ENCODE results near the gene SMIM32. TPM values are rescaled to one million over a fixed set of nuclear protein-coding genes. Genes with fewer than 3 reads are reported as not detected.
A peak's percentile ranks its signal among the peaks of the same experiment; 100 is the strongest.

Gene SMIM32
- total and polyA plus RNA-seq, 9 of the 15 experiments (the other 6 are each of a cell fraction or from before 2014, with no cell fraction given): not detected

DNA sequence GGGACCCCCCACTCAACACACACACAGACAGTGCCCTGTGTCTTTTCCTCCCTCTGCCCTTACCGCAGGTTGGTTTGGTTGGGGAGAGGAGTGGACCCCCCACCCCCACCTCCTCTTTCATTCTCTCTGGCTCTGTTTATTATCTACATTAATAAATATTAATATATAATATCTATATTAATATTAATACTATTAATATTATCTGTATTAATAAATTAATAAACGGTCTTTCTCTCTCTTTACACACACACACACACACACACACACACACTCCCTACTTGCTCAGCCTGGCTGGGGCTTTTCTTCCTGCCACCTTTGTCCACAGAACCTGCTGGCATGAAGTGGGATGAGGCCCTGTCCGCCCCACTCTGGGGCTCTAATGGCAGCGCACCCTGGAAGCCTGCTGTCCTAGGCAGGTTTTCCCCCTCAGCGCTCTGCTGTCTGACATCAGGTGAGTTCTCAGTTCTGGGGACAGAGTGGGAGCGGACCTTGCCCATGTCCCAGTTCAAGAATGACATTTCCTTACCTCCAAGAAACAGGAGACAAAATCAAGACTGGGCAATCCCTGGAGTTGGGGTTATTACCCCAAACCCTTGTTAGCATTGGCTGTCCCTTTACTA lies 10.5 kb upstream of the SMIM32 start:
- Histone ChIP-seq H3K9me3 (replicated peaks; ENCODE audit: control insufficient read depth, insufficient read depth, low read depth, low read length) (no peaks in the 10 kb centered on the region), H3K4me1 (replicated peaks in 1 of 2; ENCODE audit: control insufficient read depth in 2 of 2, insufficient read depth in 2 of 2, low read length in 2 of 2) (no peaks in the 10 kb centered on the region; a peak in 1 of 5 replicates), H3K4me2 (ENCODE audit: insufficient read depth, low read length) (no peak overlapping the region), H2AFZ (ENCODE audit: low read depth, low read length) (no peak overlapping the region), H3K36me3 (ENCODE audit: control insufficient read depth, insufficient read depth, low read length) (no peaks in the 10 kb centered on the region), H3K4me3 (no peak overlapping the region), H4K20me1 (replicated peaks; ENCODE audit: control insufficient read depth, insufficient read depth, low read length) (peaks cover 6% of the 10 kb centered on the region; the same call in 1 of the 2 replicates), H3K27ac (ENCODE audit: extremely low read depth, low read depth, low read length) (no peak overlapping the region), H3K79me2 (ENCODE audit: control insufficient read depth, insufficient read depth, low read length) (no peaks in the 10 kb centered on the region), H3K9ac (ENCODE audit: insufficient read depth in 1 of 2, low read depth in 2 of 2, low read length in 2 of 2) (no peak overlapping the region), H3K9me1 (ENCODE audit: control insufficient read depth, insufficient read depth, low read length) (no peaks in the 10 kb centered on the region), H3K27me3 (ENCODE audit: control insufficient read depth in 2 of 2, insufficient read depth in 2 of 2, low read length in 2 of 2) (peaks cover 2 to 57% of the 10 kb centered on the region in 2 experiments; a peak in 4 of 5 replicates)
- in situ Hi-C loops (cut with MboI) (loop anchor here (10.0 kb wide), 1 partner anchor 249 kb away; the partner anchor contains the start of gene LECT2), intact Hi-C loops (cut with micrococcal nuclease) (no loop called here)
- ATAC-seq (no peak), FAIRE-seq (no peak), DNase-seq (ENCODE audit: extremely low read depth in 1 of 4, low spot score in 3 of 4) (no peak)
- ChIA-PET CTCF (ENCODE audit: low intra/inter-chr PET ratio) (no interaction called here), POLR2A (interaction anchor here (0.7 to 1.1 kb wide), 2 partner anchors 10 to 76 kb away, joined by 3 read pairs; no protein-coding TSS in a partner anchor)
- no TSS peak for BruUV-seq (replicated peaks)
- TF ChIP-seq DACH1 (IDR thresholded peaks at IDR 0.05; ENCODE audit: partially characterized antibody) (peak; percentile 53), PHF20 (IDR thresholded peaks at IDR 0.05; ENCODE audit: partially characterized antibody) (no peak)
- 5% methylated on average over 4 of the region's 6 CpGs for WGBS (ENCODE audit: insufficient coverage, low coverage, missing lambda C conversion rate)

DNA sequence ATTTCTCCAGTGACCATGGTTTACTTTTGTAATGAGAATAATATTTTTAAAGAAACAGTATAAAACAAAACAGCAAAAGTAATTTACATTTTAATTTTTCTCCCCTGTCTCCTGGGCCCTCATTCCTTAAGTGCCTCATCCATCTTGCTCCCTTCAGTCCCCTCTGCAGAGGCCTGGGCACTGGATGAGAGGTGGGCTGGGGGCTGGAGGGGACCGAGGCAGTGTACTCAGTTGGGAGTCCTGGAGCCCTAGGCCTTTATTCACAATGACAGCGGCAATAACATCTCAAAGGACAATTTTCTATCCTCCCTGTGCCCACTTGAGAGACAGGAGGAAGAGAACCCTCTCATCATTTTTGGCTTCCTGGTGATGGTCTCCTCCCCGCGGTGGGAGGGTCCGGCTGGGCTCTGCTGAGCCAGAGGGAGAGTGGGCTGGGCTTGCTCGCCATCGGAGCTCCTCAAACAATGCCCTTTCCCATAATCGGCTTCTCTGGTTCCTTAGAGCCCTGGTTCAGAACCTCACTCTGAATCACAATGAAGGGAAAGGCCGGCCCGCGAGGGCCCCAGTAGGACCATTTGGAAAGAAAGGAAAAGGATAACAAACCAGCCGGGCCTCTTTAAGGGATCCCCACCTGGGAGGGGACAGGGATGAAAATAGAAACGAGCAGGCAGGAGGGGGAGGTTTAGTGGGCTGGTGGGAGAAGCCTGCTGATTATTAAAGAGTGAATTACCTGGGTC lies 9.7 kb upstream of the SMIM32 start:
- Histone ChIP-seq H3K4me2 (ENCODE audit: insufficient read depth, low read length) (no peak overlapping the region), H3K9me1 (ENCODE audit: control insufficient read depth, insufficient read depth, low read length) (no peaks in the 10 kb centered on the region), H4K20me1 (replicated peaks; ENCODE audit: control insufficient read depth, insufficient read depth, low read length) (peaks cover 6% of the 10 kb centered on the region; the same call in 1 of the 2 replicates), H3K4me3 (no peak overlapping the region), H3K27me3 (ENCODE audit: control insufficient read depth in 2 of 2, insufficient read depth in 2 of 2, low read length in 2 of 2) (peaks cover 2 to 52% of the 10 kb centered on the region in 2 experiments; a peak in 4 of 5 replicates), H3K9me3 (replicated peaks; ENCODE audit: control insufficient read depth, insufficient read depth, low read depth, low read length) (no peaks in the 10 kb centered on the region), H3K79me2 (ENCODE audit: control insufficient read depth, insufficient read depth, low read length) (no peaks in the 10 kb centered on the region), H3K36me3 (ENCODE audit: control insufficient read depth, insufficient read depth, low read length) (no peaks in the 10 kb centered on the region), H3K9ac (ENCODE audit: insufficient read depth in 1 of 2, low read depth in 2 of 2, low read length in 2 of 2) (no peak overlapping the region), H3K4me1 (replicated peaks in 1 of 2; ENCODE audit: control insufficient read depth in 2 of 2, insufficient read depth in 2 of 2, low read length in 2 of 2) (no peaks in the 10 kb centered on the region; a peak in 1 of 5 replicates), H2AFZ (ENCODE audit: low read depth, low read length) (no peak overlapping the region), H3K27ac (ENCODE audit: extremely low read depth, low read depth, low read length) (no peak overlapping the region)
- POLR2A ChIA-PET: no interaction called here
- in situ Hi-C loops (cut with MboI) (loop anchor here (10.0 kb wide), 1 partner anchor 248 kb away; the partner anchor contains the start of gene LECT2), intact Hi-C loops (cut with micrococcal nuclease) (no loop called here)
- DNase-seq (ENCODE audit: extremely low read depth in 1 of 4, low spot score in 3 of 4): no peak
- FAIRE-seq: no peak
- ATAC-seq: no peak
- BruUV-seq (replicated peaks): no TSS peak
- CTCF ChIA-PET (ENCODE audit: low intra/inter-chr PET ratio): no interaction called here
- under 1% methylated on average over 13 of the region's 13 CpGs for WGBS (ENCODE audit: insufficient coverage, low coverage, missing lambda C conversion rate)
- TF ChIP-seq ARID3A (IDR thresholded peaks at IDR 0.05; ENCODE audit: borderline replicate concordance, low read depth, low read length) (no peak), TFAP4 (CRISPR knock-in tag; IDR thresholded peaks at IDR 0.05; ENCODE audit: borderline replicate concordance) (no peak), RCOR1 (IDR thresholded peaks at IDR 0.05; ENCODE audit: borderline replicate concordance in 1 of 2, low read depth in 2 of 2, low read length in 2 of 2) (no peak), PREB (CRISPR knock-in tag; IDR thresholded peaks at IDR 0.05) (no peak)

Measured in K562 (cell line).